Gastrocnemius medialis (tissue), 4 donors: Measurements from ENCODE around the gene NUP153.

Experiments
- POLR2A ChIP-seq, 2 donors: fragments of 450-650 bp; IDR thresholded peaks; one replicate each; pipeline ENCODE4 v1.6.1; 2017; ENCODE audit warnings: antibody characterized with exemption in 2 of 2, mild to moderate bottlenecking in 2 of 2, moderate library complexity in 2 of 2
- TF ChIP-seq, protein P1 (sequence below), 5 experiments: fragments of 450-650 bp in 3 of 5; fragments of 200-600 bp in 2 of 5; sonication (generic) in 2 of 5; IDR thresholded peaks in 4 of 5; conservative IDR thresholded peaks in 1 of 5; 1 replicate in 4 of 5; 2 replicates in 1 of 5; pipeline ENCODE4 v1.5.1; 2016 to 2019; ENCODE audit warnings: antibody characterized with exemption in 5 of 5, mild to moderate bottlenecking in 3 of 5, moderate library complexity in 3 of 5

DNA sequence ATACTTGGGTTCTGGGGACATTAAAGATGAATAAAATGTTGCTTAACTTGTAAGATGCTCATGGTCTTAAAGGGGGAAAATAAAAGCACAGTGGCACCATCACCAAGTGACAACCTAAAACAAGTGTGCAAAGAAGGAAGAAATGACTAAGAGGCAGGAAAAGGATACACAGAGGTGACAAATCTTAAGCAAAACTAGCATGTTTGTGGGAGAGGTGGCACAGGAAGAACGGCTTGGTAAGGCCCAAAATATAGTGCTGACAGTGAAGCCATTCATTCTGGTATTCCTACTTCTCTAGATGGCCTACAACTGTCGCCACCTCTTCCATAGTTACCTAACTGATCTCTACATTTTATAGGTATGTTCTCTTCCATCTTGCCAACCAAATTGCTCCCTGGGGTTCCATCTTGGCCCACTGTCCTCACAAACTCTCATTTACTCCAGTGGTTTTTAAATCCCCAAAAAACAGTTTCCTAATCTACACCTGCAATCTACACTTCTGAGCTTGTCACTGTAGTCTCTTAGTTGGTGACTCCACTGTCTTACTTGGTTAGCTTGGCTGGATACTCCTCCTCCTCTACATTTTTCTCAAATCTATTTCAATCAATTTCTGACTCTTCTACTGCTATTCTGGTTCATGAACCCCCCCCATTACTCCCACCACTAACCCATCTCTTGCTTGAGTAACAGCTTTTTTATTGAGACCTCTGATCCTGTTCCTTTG lies 73.1 kb downstream of the NUP153 start:
- TF ChIP-seq, protein P1, sequence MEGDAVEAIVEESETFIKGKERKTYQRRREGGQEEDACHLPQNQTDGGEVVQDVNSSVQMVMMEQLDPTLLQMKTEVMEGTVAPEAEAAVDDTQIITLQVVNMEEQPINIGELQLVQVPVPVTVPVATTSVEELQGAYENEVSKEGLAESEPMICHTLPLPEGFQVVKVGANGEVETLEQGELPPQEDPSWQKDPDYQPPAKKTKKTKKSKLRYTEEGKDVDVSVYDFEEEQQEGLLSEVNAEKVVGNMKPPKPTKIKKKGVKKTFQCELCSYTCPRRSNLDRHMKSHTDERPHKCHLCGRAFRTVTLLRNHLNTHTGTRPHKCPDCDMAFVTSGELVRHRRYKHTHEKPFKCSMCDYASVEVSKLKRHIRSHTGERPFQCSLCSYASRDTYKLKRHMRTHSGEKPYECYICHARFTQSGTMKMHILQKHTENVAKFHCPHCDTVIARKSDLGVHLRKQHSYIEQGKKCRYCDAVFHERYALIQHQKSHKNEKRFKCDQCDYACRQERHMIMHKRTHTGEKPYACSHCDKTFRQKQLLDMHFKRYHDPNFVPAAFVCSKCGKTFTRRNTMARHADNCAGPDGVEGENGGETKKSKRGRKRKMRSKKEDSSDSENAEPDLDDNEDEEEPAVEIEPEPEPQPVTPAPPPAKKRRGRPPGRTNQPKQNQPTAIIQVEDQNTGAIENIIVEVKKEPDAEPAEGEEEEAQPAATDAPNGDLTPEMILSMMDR (IDR thresholded peaks at IDR 0.05 in 4 of 5, conservative IDR thresholded peaks at IDR 0.05 in 1 of 5): no peak
- no peak for TF ChIP-seq POLR2A (IDR thresholded peaks at IDR 0.05)
